HG03066 (cell line): ENCODE data around the gene PPP2R2B.

Experiments used
- ATAC-seq: cut with Tn5 transposase; IDR thresholded peaks from one replicate; pipeline ENCODE4 v1.9.1; 2021; ENCODE audit warnings: low read depth; ENCODE audit not compliant: unreplicated experiment

PPP2R2B gene

GRCh38 chr5:146878476-146879172 is at the start of gene PPP2R2B:
Gene PPP2R2B (minus strand): TSS chr5:146878757.
- no peak for ATAC-seq

GRCh38 chr5:146924132-146924531 is 45.6 kb upstream of the PPP2R2B start:
- no peak for ATAC-seq

- no peak for ATAC-seq
These were observed 42.7 kb upstream of the PPP2R2B start for GRCh38 chr5:146921225-146921624.

GRCh38 chr5:146920351-146920881 is 41.9 kb upstream of the PPP2R2B start:
- ATAC-seq = no peak

- ATAC-seq = no peak
These were observed 40.7 kb upstream of the PPP2R2B start for GRCh38 chr5:146919304-146919703.

- ATAC-seq = no peak
These were observed 39.4 kb upstream of the PPP2R2B start for GRCh38 chr5:146917931-146918330.

- ATAC-seq = no peak
These were observed 34.3 kb upstream of the PPP2R2B start for GRCh38 chr5:146912874-146913273.

GRCh38 chr5:146910239-146910638 is 31.7 kb upstream of the PPP2R2B start:
- no peak for ATAC-seq

- no peak for ATAC-seq
These were observed 30.9 kb upstream of the PPP2R2B start for GRCh38 chr5:146909255-146910068.

GRCh38 chr5:146906803-146907202 is 28.2 kb upstream of the PPP2R2B start:
- ATAC-seq = no peak

GRCh38 chr5:146904890-146905289 is 26.3 kb upstream of the PPP2R2B start:
- ATAC-seq = no peak

GRCh38 chr5:146903789-146904188 is 25.2 kb upstream of the PPP2R2B start:
- ATAC-seq = no peak

GRCh38 chr5:146902471-146902870 is 23.9 kb upstream of the PPP2R2B start:
- ATAC-seq = no peak

- ATAC-seq = no peak
These were observed 18.5 kb upstream of the PPP2R2B start for GRCh38 chr5:146897061-146897460.

GRCh38 chr5:146894753-146895521 is 16.4 kb upstream of the PPP2R2B start:
- ATAC-seq = no peak

- no peak for ATAC-seq
These were observed 15.4 kb upstream of the PPP2R2B start for GRCh38 chr5:146893991-146894390.

- no peak for ATAC-seq
These were observed 13.7 kb upstream of the PPP2R2B start for GRCh38 chr5:146892231-146892630.

GRCh38 chr5:146891511-146891910 is 13.0 kb upstream of the PPP2R2B start:
- ATAC-seq = no peak

- ATAC-seq = no peak
These were observed 12.3 kb upstream of the PPP2R2B start for GRCh38 chr5:146890731-146891440.

GRCh38 chr5:146890066-146890465 is 11.5 kb upstream of the PPP2R2B start:
- no peak for ATAC-seq
